GM18508 (cell line): ENCODE measurements around the gene RGS11.

Experiments used
- ATAC-seq: cut with Tn5 transposase; IDR thresholded peaks from one replicate; pipeline ENCODE4 v1.9.1; 2021; ENCODE audit warnings: moderate number of reproducible peaks; ENCODE audit not compliant: insufficient read depth, unreplicated experiment

Gene RGS11

DNA sequence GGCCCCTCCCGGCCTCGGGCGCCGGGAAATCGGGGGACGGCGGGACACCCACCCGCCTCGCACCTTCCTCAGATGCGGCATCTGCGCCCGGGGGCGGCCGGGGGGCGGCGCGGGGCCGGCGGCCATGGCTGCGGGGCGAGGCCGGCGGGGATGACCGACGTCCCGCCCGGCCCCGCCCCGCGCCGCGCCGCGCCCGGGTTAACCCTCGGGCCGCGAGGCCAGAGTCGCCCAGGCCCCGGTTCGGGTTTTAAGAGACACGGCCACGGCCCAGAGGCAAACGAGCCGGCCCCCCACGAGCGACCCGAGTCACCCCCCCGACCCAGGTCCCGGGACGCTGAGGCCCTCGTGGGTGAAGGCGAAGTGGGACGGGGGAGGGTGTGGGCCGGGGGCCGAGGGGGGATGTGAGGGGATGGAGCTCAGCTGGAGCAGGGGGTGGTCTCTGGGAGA, at the start of gene RGS11:
RGS11 (minus strand) TSS at position 159 of the 447 bp plus-strand sequence; CDS start at position 126, 33 bp downstream.
- no peak for ATAC-seq

DNA sequence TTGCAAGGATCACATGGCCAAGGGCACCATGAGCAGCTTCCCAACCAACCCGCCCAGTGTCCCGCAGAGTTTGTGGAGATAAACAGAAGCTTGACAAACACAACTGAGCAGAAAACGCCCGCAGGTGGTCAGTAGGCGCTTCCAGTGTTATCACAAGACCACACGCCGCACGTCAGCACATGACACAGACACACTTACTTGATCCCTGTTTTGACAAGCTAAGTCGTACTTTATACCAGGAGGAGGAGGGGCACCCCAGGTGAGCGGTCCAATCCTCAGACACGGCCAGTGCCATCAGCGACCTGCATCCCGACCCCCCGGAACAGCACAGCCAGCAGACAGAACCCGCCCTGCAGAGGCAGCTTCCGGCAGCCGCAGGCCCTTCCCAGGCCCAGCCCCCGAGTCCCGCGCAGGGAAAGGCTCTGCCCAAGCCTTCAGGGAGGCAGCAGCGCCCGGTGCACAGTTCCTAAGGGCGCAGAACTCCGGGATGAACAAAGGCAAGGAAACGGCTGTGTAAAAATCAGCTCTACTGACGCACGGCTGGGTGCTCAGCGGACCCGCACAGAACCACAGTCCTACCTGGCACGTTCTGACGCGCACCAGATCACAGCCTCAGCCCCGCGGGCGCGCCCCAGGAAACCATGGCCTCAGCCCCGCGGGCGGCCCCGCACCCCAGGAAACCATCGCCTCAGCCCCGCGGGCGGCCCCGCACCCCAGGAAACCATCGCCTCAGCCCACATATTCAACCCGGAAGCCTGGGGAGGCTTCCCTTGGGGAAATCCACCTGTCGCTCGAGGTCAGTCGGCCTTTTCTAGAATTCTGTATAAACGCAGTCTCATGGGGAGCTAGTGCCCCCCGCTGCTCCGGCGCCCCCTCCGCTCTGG, 48.9 kb upstream of the RGS11 start:
- no peak for ATAC-seq

DNA sequence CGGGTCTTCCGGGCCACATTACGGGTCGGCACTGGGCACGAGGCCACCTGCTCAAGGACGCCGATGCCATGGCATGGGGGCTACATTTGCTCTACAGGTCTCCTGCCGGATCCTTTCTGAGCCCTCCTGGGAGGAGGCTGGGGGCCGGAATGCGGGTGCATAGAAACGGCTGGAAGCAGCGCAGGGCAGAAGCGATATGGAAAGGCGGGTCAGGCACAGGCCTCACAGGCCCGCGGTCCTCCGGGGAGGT, 48.4 kb upstream of the RGS11 start:
- no peak for ATAC-seq

DNA sequence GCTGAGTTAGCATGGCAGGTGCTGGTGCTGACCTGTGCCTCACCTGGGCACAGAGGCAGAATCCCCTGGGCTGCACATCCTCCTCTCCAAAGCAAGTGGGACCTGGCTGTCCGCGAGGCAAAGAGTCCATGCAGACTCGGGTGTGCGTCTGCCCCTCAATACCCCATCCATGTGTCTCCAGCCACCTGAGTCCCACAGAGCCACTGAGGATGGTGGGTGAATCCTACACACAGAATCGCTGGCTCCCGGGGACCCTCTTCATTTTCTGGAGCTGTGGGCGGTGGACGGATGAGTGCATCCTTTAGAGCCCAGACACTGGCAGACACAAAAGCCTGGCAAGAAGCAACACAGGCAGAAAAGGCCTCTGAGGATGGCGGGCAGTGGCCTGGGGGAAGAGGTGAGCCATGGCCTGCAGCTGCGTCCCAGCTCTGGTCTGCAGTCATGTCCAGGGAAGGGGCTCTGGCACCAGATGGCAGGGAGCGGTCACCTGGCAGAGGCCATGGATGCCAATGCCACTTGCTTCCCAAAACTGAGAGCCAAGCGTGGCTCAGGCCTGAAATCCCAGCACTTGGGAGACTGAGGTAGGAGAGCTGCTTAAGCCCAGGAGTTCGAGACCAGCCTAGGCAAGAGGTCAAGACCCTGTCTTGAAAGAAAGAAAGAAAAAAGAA, 46.9 kb upstream of the RGS11 start:
- no peak for ATAC-seq

DNA sequence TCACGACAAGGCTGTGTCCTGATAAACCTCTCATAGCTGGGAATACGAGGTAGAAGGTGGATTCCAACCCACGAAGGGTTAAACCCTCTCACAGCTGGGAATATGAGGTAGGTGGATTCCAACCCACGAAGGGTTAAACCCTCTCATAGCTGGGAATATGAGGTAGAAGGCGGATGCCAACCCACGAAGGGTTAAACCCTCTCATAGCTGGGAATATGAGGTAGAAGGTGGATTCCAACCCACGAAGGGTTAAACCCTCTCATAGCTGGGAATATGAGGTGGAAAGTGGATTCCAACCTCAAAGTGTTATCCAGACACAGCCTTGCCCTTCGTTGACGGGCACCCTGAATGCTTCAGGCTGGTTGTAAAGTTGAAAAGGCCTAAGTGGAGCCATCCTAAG, 45.8 kb upstream of the RGS11 start:
- ATAC-seq = no peak

DNA sequence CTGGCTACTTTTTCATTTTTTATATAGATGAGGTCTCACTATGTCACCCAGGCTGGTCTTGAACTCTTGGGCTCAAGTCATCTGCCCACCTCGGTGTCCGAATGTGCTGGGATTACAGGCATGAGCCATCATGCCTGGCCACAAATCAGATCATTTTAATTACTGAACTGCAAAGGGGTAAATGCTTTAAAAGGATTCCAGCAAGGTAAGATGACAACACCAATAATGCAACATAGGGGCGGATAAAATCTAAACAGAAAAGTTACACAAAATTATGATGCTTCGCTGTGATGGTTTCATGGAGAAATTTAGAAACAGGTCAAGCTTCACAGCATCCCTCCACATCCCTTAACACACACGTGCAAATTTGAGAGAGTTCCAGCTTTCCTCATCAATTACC, 44.5 kb upstream of the RGS11 start:
- no peak for ATAC-seq

DNA sequence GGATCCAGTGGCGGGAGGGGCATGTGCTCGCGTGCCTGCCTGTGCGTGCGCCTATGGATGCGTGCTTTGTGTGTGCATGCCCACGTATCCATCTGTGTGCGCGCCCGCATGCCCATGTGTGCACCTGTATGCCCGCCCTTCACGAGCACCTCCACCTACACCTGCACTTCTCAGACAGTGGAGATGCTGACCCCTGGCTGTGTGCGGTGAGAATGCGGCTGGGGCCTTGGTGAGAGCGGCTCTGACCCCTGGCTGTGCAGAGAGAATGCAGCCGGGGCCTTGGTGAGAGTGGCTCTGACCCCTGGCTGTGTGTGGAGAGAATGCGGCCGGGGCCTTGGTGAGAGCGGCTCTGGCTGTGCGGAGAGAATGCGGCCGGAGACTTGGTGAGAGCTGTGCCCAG, 42.9 kb upstream of the RGS11 start:
- no peak for ATAC-seq

DNA sequence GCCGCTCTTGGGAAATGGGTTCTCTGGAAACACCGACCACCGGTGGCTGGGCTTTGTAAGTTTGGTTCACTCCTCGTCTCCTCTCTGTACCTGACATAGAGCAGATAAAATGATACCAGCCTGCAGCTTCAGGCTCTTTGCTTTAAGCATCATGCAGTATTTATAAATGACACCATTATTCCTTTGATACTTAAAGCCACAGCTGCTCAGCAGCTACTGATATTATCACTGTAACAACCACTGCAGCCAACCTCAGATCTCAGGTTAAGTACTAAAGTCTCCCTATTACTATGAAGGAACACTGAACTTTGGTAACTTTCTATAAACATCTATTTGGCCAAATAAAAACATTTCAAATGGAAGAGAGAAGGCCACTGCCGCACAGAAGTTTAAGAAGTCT, 41.8 kb upstream of the RGS11 start:
- ATAC-seq = no peak

DNA sequence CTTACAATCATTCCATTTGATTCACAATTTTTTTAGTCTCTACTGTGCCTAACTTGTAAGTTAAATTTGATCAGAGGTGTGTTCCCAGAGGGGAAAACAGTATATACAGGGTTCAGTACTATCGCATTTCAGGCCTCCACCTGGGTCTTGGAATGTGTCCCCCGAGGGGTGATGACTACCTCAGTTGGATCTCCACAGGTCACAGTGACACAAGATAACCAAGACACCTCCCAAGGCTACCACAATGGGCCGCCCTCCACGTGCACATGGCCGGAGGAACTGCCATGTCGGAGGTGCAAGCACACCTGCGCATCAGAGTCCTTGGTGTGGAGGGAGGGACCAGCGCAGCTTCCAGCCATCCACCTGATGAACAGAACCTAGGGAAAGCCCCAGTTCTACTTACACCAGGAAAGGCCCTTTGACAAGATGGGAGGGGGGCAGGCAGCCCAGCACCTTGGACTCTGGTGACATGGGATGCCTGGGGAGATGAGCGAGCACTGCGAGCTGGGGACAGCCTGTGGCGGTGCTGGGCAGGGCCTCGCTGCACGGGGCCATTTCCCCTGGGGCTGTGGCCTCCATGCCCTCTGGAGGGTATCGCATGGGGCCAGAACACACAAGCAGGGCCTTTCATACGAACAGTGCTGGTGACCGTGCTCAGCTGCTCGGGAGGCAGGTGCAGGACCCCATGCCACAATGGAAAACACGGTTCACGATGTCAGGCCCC, 41.2 kb upstream of the RGS11 start:
- no peak for ATAC-seq

DNA sequence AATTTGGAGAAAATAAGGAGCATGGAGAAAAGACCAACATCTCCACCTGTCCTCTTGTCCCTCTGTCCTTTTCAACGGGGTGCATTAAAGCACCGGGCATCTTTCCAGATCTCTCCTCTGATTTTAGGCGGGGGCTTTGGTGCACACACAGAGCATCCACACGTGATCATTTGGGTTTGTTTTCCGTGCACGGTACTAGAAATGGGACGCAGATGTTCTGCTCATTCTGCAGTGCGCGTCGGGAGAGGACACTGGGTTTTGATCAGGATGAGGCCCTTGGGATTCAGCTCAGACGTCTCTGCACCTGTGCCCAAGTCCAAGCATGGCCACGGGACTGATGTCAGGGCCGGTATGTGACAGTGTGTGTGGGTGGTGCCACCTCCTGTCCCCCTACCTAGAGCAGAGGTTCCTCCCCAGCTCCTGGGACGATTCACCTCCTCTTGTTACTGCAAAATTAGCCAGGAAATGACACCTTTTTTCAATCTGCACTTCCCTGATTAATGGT, 39.1 kb upstream of the RGS11 start:
- no peak for ATAC-seq

DNA sequence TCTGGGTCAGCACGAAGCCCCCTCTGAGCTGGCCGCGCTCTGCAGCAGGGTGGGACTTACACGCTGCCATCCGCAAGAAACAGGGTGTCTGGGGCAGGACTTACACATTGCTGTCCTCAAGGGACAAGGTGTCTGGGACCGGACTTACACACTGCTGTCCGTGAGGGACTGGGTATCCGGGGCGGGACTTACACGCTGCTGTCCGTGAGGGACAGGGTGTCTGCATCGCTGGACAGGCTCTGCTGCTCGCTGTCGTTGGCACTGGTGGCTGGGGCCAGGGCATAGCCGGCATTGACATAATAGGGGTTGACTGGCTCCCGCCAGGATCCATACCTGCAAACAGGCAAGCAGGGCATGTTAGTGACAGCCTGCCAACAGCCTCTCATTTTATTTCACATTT, 38.6 kb upstream of the RGS11 start:
- no peak for ATAC-seq

DNA sequence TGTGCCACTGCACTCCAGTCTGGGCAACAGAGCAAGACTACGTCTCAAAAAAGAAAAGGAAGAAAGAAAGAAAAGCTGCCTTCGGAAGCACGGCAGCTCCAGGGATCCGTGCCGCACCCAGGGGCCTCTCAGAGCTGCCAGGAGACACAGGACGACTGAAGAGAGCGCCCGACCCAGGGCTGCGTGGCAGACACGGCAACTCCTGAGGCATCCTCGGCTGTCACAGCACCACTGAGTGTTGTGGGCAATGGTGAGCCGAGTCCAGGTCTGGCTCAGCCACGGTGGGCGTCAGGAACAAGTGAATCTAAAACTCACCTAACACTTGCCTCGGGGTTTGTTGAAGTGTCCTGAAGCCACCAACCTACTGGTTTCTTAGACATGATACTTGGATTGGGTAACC, 36.0 kb upstream of the RGS11 start:
- no peak for ATAC-seq

DNA sequence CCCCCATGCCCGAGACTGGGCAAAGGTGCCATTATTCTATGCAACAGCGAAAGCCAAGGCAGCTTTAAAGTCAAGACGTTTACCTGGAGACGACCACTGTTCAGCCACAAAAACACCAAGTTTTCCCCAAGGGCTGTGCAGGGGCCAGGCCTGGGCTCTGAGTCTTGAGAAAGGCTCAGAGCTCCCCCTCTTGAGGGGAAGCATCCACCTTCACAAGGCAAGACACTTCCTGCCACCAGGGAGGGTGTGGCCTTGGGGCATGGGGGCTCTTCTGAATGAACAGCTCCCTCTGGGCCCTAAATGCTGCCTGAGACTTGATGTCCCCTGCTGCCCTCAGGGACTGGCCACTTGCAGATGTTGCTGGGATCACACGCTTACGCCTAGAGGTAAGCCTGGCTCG, 33.7 kb upstream of the RGS11 start:
- ATAC-seq = no peak

DNA sequence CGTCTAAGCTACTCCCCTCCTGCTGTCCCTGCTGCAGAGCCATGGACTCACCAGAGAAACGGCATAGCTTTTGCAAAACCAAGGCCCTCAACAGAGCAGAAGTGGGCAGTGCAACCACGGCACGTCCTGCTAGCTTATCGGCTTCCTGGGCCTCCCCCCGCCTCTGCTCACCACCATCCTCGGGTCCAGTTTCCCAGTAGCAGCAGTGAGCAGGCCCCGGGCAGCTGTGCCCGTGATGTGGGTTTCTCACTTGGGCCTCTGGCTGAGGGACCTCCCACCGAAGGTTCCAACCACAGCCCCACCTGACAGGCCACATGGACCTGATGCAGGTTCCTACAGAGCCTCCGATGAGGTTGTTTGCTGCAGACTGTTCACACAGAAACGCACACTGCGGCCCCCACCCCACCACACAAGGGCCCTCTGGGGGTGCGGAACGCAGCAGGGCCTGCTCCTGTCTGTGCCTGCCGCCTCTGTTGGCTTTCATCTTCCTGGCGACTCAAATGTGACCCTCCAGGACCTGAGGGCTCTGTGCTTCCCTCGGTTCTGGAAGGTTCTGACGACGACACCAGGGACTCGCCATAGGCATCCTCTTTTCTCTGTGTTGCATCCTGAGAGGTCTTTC, 32.1 kb upstream of the RGS11 start:
- ATAC-seq = no peak

DNA sequence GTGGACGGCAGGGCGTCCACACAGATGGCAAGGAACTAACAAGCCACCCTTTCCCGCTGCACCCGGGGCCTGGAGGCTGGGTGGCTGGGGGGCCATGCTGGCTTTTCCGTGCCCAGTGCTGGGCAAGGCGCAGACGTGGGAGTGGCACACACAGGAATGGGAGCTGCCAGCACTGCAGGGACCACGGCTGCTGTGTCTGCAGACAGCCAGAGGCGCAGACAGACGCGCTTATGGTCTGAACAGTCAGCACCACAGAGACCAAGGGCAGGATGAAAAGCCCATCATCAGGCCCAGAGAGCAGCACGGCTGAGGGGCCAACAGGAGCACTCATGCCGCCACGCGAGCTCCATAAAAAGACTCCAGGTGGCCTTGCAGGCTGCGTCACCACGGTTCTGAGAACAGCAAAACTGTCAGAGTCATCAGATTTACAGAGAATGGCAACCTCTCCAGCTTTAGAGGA, 31.2 kb upstream of the RGS11 start:
- no peak for ATAC-seq

DNA sequence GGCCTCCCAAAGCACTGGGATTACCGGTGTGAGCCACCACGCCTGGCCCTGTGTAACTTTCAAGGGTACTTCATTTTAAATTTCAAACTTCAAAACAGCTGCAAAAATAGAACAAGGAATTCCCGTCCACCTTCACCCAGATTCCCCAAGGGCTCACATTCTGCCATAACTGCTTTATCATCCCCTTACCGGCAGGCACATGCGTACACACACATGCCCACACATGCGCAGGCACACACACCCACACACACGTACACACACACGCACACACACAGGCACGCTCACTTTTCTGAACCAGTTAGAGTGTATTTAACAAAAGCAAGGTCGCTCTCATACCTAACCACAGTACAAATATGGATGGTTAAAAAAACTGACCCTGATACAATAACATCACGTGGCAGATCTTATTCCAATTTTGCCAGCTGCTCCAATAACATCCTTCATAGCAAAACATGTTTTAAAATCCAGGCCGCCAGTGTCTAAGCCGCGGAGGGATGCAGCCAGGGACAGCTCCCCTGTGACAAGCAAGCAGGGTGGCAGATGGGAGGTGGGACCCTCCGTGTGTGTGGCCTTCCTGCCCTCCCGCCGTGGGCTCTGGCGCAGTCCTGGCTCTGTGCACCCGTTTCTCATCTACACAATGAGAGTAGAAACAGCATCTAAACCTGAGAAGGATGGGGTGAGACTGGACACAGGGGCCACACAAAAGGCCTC, 30.3 kb upstream of the RGS11 start:
- no peak for ATAC-seq

DNA sequence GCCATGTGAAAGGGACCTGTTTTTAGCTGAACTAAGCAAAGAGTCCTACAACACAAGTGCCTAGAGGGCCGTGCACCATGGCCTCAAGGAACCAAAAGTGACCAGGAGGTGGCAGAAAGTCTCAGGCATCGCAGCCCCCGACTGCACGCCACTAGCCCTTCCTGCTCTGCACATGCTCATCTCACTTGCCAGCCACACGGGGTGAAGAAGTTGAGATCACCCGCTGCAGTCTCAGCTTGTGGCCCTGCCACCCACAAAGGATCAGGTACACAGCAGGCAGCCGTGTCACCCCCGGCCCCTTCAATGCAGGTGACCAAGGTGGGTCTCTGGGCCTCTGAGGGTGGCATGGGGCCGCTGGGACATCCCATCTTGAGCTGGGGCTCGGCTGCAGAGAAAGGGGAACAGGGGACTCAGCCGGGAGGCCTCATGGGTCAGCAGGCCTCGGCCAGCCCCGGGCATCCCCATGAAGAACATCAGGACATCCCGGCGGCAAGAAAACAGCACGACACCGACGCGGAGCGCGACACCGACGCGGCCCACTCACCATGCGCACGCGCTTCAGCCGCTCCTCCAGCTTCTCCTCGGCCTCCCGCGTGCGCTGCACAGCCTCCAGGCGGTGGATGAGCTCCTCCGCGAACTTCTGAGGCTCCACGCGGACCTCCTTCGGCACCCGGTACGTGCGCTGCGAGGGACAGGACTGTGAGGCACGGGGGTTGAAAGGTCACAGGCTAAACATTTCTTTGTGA, 28.2 kb upstream of the RGS11 start:
- no peak for ATAC-seq

DNA sequence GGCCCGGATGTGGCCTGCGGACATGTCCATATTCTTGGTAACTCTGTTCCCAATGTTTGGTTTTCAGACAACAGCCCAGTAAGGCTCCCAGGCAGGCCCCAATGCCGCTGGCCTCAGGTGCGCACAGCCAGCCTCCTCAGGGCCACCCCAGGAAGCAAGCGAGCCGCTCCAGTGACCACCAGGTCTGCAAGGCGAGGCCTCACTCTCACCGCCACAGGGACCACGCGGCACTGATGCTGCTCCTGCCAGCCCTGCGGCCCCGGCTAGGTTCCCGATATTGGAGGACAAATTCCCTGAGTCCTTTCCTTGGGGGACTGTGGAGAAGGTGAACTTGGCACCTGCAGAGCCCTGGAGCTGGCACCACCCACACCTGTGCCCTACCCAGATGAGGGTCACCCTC, 26.2 kb upstream of the RGS11 start:
- no peak for ATAC-seq

DNA sequence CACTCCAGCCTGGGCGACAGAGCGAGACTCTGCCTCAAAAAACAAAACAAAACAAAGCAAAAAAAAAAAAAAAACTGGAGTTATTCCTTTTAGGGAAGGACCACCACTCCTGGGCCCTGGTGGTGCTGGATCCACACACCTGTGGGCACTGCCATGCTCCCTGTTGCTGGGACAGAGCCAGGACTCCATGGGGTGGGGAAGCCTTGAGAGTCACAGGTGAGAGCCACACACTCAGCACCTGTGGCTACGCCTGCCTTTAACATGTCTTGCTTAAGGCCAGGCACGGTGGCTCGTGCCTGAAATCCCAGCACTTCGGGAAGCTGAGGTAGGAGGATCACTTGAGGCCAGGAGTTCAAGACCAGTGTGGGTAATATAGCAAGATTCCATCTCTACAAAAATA, 25.5 kb upstream of the RGS11 start:
- ATAC-seq = no peak
